ENCODE measurements around the gene PPP2R1B. TPM values are rescaled to one million over a fixed set of nuclear protein-coding genes. Genes with fewer than 3 reads are reported as not detected.

Gene PPP2R1B
- polyA plus RNA-seq, 4 donors, result 9.5 to 38.4 (median 14.4) TPM

- H3K9me3 ChIP-seq (ENCODE audit: control insufficient read depth in 2 of 2, insufficient read depth in 1 of 2, low read depth in 1 of 2, low read length in 1 of 2), result no peaks in the 10 kb centered on the region
- H3K4me3 ChIP-seq (ENCODE audit: low read depth in 1 of 3, low read length in 3 of 3), result no peak overlapping the region
- WGBS, 3 donors, result 89 to 93% (median 90%) methylated on average over 3 of the region's 3 CpGs
- no peak for FAIRE-seq
- H3K4me1 ChIP-seq (ENCODE audit: control insufficient read depth in 3 of 3, insufficient read depth in 2 of 3, low read depth in 1 of 3, low read length in 2 of 3), result peaks cover 0 to 25% (median 2%) of the 10 kb centered on the region in 3 donors
- H3K27ac ChIP-seq (ENCODE audit: low read depth in 1 of 3, low read length in 2 of 3), result peak overlapping the region in 1 of 3 donors; percentile 23
- DNase-seq, result no peak
- no peaks in the 10 kb centered on the region for H3K27me3 ChIP-seq (ENCODE audit: control insufficient read depth in 3 of 3, insufficient read depth in 3 of 3, low read length in 3 of 3)
- H3K36me3 ChIP-seq (ENCODE audit: control insufficient read depth in 3 of 3, insufficient read depth in 2 of 3, low read depth in 1 of 3, low read length in 3 of 3), result peaks cover 0 to 15% (median 10%) of the 10 kb centered on the region in 3 donors
Measured at GRCh38 chr11:111698852-111699559, 67.2 kb downstream of the PPP2R1B start.

GRCh38 chr11:111697933-111698371, 68.2 kb downstream of the PPP2R1B start:
- Histone ChIP-seq H3K36me3 (ENCODE audit: control insufficient read depth in 3 of 3, insufficient read depth in 2 of 3, low read depth in 1 of 3, low read length in 3 of 3) (peaks cover 0 to 12% (median 7%) of the 10 kb centered on the region in 3 donors), H3K27me3 (ENCODE audit: control insufficient read depth in 3 of 3, insufficient read depth in 3 of 3, low read length in 3 of 3) (no peaks in the 10 kb centered on the region), H3K9me3 (ENCODE audit: control insufficient read depth in 2 of 2, insufficient read depth in 1 of 2, low read depth in 1 of 2, low read length in 1 of 2) (no peaks in the 10 kb centered on the region), H3K27ac (ENCODE audit: low read depth in 1 of 3, low read length in 2 of 3) (peak overlapping the region in 1 of 3 donors; percentile 23), H3K4me3 (ENCODE audit: low read depth in 1 of 3, low read length in 3 of 3) (no peak overlapping the region), H3K4me1 (ENCODE audit: control insufficient read depth in 3 of 3, insufficient read depth in 2 of 3, low read depth in 1 of 3, low read length in 2 of 3) (peaks cover 0 to 24% (median 2%) of the 10 kb centered on the region in 3 donors)
- DNase-seq (peak in 1 of 2 donors; percentile 51), FAIRE-seq (no peak)
- 77 to 86% (median 85%) methylated on average over 1 of the region's 1 CpG for WGBS, 3 donors

- Histone ChIP-seq H3K4me3 (ENCODE audit: low read depth in 1 of 3, low read length in 3 of 3) (no peak overlapping the region), H3K36me3 (ENCODE audit: control insufficient read depth in 3 of 3, insufficient read depth in 2 of 3, low read depth in 1 of 3, low read length in 3 of 3) (peaks cover 0 to 8% (median 3%) of the 10 kb centered on the region in 3 donors), H3K27me3 (ENCODE audit: control insufficient read depth in 3 of 3, insufficient read depth in 3 of 3, low read length in 3 of 3) (no peaks in the 10 kb centered on the region), H3K27ac (ENCODE audit: low read depth in 1 of 3, low read length in 2 of 3) (no peak overlapping the region), H3K4me1 (ENCODE audit: control insufficient read depth in 3 of 3, insufficient read depth in 2 of 3, low read depth in 1 of 3, low read length in 2 of 3) (peaks cover 0 to 17% (median 2%) of the 10 kb centered on the region in 3 donors), H3K9me3 (ENCODE audit: control insufficient read depth in 2 of 2, insufficient read depth in 1 of 2, low read depth in 1 of 2, low read length in 1 of 2) (no peaks in the 10 kb centered on the region)
- WGBS, 3 donors, result 64 to 89% (median 85%) methylated on average over 1 of the region's 1 CpG
- FAIRE-seq, result no peak
- DNase-seq, result no peak
Measured at GRCh38 chr11:111696556-111696955, 69.6 kb downstream of the PPP2R1B start.

GRCh38 chr11:111694851-111695250, 71.3 kb downstream of the PPP2R1B start:
- DNase-seq, result peak in 1 of 2 donors; percentile 2
- peaks cover 0 to 17% (median 2%) of the 10 kb centered on the region in 3 donors for H3K4me1 ChIP-seq (ENCODE audit: control insufficient read depth in 3 of 3, insufficient read depth in 2 of 3, low read depth in 1 of 3, low read length in 2 of 3)
- no peaks in the 10 kb centered on the region for H3K9me3 ChIP-seq (ENCODE audit: control insufficient read depth in 2 of 2, insufficient read depth in 1 of 2, low read depth in 1 of 2, low read length in 1 of 2)
- FAIRE-seq, result no peak
- H3K4me3 ChIP-seq (ENCODE audit: low read depth in 1 of 3, low read length in 3 of 3), result no peak overlapping the region
- H3K27me3 ChIP-seq (ENCODE audit: control insufficient read depth in 3 of 3, insufficient read depth in 3 of 3, low read length in 3 of 3), result no peaks in the 10 kb centered on the region
- H3K36me3 ChIP-seq (ENCODE audit: control insufficient read depth in 3 of 3, insufficient read depth in 2 of 3, low read depth in 1 of 3, low read length in 3 of 3), result peaks cover 0 to 8% (median 0%) of the 10 kb centered on the region in 3 donors
- WGBS, 3 donors, result 60 to 89% (median 77%) methylated on average over 4 of the region's 4 CpGs
- H3K27ac ChIP-seq (ENCODE audit: low read depth in 1 of 3, low read length in 2 of 3), result no peak overlapping the region

- Histone ChIP-seq H3K4me3 (ENCODE audit: low read depth in 1 of 3, low read length in 3 of 3) (no peak overlapping the region), H3K36me3 (ENCODE audit: control insufficient read depth in 3 of 3, insufficient read depth in 2 of 3, low read depth in 1 of 3, low read length in 3 of 3) (peaks cover 0 to 7% (median 4%) of the 10 kb centered on the region in 3 donors), H3K4me1 (ENCODE audit: control insufficient read depth in 3 of 3, insufficient read depth in 2 of 3, low read depth in 1 of 3, low read length in 2 of 3) (peaks cover 0 to 15% (median 2%) of the 10 kb centered on the region in 3 donors), H3K27me3 (ENCODE audit: control insufficient read depth in 3 of 3, insufficient read depth in 3 of 3, low read length in 3 of 3) (no peaks in the 10 kb centered on the region), H3K9me3 (ENCODE audit: control insufficient read depth in 2 of 2, insufficient read depth in 1 of 2, low read depth in 1 of 2, low read length in 1 of 2) (no peaks in the 10 kb centered on the region), H3K27ac (ENCODE audit: low read depth in 1 of 3, low read length in 2 of 3) (peak overlapping the region in 1 of 3 donors; percentile 11)
- FAIRE-seq, result no peak
- WGBS, 3 donors, result 56 to 80% (median 69%) methylated on average over 6 of the region's 6 CpGs
- DNase-seq, result peak in 1 of 2 donors; percentile 3
Measured at GRCh38 chr11:111693224-111693937, 72.8 kb downstream of the PPP2R1B start.

GRCh38 chr11:111691741-111692140, 74.4 kb downstream of the PPP2R1B start:
- WGBS, 3 donors, result 23 to 76% (median 42%) methylated on average over 3 of the region's 3 CpGs

GRCh38 chr11:111691176-111691575, 75.0 kb downstream of the PPP2R1B start:
- WGBS, 3 donors, result 87 to 96% (median 88%) methylated on average over 2 of the region's 2 CpGs
- FAIRE-seq (no peak), DNase-seq (no peak)
- Histone ChIP-seq H3K27me3 (ENCODE audit: control insufficient read depth in 3 of 3, insufficient read depth in 3 of 3, low read length in 3 of 3) (no peaks in the 10 kb centered on the region), H3K4me1 (ENCODE audit: control insufficient read depth in 3 of 3, insufficient read depth in 2 of 3, low read depth in 1 of 3, low read length in 2 of 3) (peaks cover 2 to 11% (median 2%) of the 10 kb centered on the region in 3 donors), H3K27ac (ENCODE audit: low read depth in 1 of 3, low read length in 2 of 3) (no peak overlapping the region), H3K4me3 (ENCODE audit: low read depth in 1 of 3, low read length in 3 of 3) (no peak overlapping the region), H3K9me3 (ENCODE audit: control insufficient read depth in 2 of 2, insufficient read depth in 1 of 2, low read depth in 1 of 2, low read length in 1 of 2) (no peaks in the 10 kb centered on the region), H3K36me3 (ENCODE audit: control insufficient read depth in 3 of 3, insufficient read depth in 2 of 3, low read depth in 1 of 3, low read length in 3 of 3) (peaks cover 0 to 5% (median 4%) of the 10 kb centered on the region in 3 donors)

More at GRCh38 chr11:111691741-111692140, 74.4 kb downstream of the PPP2R1B start:
- Histone ChIP-seq H3K4me1 (ENCODE audit: control insufficient read depth in 3 of 3, insufficient read depth in 2 of 3, low read depth in 1 of 3, low read length in 2 of 3) (peaks cover 2 to 11% (median 2%) of the 10 kb centered on the region in 3 donors), H3K27me3 (ENCODE audit: control insufficient read depth in 3 of 3, insufficient read depth in 3 of 3, low read length in 3 of 3) (no peaks in the 10 kb centered on the region), H3K27ac (ENCODE audit: low read depth in 1 of 3, low read length in 2 of 3) (no peak overlapping the region), H3K36me3 (ENCODE audit: control insufficient read depth in 3 of 3, insufficient read depth in 2 of 3, low read depth in 1 of 3, low read length in 3 of 3) (peaks cover 0 to 5% (median 4%) of the 10 kb centered on the region in 3 donors), H3K4me3 (ENCODE audit: low read depth in 1 of 3, low read length in 3 of 3) (no peak overlapping the region), H3K9me3 (ENCODE audit: control insufficient read depth in 2 of 2, insufficient read depth in 1 of 2, low read depth in 1 of 2, low read length in 1 of 2) (no peaks in the 10 kb centered on the region)
- DNase-seq, result peak in 1 of 2 donors; percentile 12
- no peak for FAIRE-seq

GRCh38 chr11:111688013-111688412, 78.2 kb downstream of the PPP2R1B start:
- FAIRE-seq (no peak), DNase-seq (peak; percentile 76 to 77)
- Histone ChIP-seq H3K9me3 (ENCODE audit: control insufficient read depth in 2 of 2, insufficient read depth in 1 of 2, low read depth in 1 of 2, low read length in 1 of 2) (no peaks in the 10 kb centered on the region), H3K27me3 (ENCODE audit: control insufficient read depth in 3 of 3, insufficient read depth in 3 of 3, low read length in 3 of 3) (no peaks in the 10 kb centered on the region), H3K4me1 (ENCODE audit: control insufficient read depth in 3 of 3, insufficient read depth in 2 of 3, low read depth in 1 of 3, low read length in 2 of 3) (peaks cover 0 to 7% (median 2%) of the 10 kb centered on the region in 3 donors), H3K4me3 (ENCODE audit: low read depth in 1 of 3, low read length in 3 of 3) (no peak overlapping the region), H3K36me3 (ENCODE audit: control insufficient read depth in 3 of 3, insufficient read depth in 2 of 3, low read depth in 1 of 3, low read length in 3 of 3) (peaks cover 2 to 6% (median 4%) of the 10 kb centered on the region in 3 donors), H3K27ac (ENCODE audit: low read depth in 1 of 3, low read length in 2 of 3) (peak overlapping the region in 1 of 3 donors; percentile 67)
- 33 to 74% (median 56%) methylated on average over 7 of the region's 7 CpGs for WGBS, 3 donors

Data from small intestine (tissue), 7 donors.